CD4-positive, alpha-beta T cell treated with Interleukin-21 for 1 hour (primary cell): ENCODE data around the gene ADAM17.
"Not testable (repeated sequence)": the region's sequence is repeated elsewhere in the genome, so short reads cannot be mapped to it uniquely, and the experiment has no call there.

Experiments
- DNase-seq: peaks from one replicate; pipeline ENCODE4 v3.0.0-alpha.2; 2020

The ADAM17 gene

DNA sequence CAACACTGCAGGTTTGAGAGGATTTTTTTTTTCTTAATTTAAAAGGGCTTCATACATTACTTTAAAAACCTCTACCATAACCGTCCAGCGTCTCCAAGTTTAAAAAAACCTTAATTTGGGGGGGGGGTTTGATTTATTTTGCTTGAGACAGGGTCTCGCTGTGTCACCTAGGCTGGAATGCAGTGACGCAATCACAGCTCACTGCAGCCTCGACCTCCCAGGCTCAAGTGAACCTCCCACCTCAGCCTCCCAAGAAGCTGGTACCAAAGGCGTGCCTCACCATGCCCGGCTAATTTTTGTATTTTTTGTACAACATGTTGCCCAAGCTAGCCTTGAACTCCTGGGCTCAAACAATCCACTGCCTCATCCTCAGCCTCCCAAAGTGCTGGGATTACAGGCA is 36.9 kb downstream of the ADAM17 start:
- no peak for DNase-seq

DNA sequence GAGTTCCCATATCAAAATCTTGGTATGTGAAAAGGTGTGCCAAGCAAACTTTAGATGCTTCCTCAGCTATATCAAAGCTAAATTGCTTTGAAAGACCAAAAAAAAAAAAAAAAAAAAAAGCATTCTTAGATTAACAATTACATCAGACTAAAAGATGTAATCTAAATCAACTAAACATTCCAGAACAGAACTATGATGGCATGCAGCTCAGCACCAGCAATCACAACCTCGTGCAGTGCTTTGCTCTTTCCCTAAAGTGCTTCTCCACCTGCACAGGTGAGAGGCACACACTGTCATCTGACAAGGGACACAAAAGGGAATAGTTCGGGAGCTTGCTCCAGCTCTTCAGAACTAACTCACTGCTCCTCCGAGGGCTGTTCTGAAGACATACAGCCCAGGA is 37.5 kb downstream of the ADAM17 start:
- no peak for DNase-seq

DNA sequence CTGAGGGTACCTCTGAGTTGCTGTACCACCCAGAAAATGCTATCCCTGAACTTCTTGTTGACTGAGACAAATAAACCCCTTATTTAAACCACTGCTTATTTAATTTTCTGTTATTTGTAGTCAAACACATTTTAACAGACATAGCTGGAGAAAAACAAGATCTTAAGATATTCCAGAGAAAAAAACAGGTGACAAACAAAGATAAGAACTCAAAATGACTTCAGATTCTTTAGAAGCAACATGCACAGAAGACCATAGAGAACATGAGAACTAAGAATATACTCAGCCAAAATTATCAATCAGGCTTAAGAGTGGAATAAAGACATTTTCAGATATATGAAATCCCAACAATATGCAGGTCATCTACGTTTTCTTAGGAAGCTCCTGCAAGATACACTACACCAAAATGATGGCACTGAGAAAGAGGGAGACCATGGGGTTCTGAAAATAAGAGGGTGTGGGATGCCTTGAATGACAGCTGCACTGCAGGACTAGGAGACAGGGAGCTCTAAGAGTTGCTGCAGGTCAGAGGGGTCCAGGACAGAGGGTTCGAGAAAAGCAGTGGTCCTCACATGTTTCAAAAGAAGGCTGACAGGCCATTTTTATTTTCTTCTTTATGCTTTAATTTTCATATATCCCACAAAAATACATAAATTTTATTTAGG is 38.4 kb downstream of the ADAM17 start:
- DNase-seq: no peak

DNA sequence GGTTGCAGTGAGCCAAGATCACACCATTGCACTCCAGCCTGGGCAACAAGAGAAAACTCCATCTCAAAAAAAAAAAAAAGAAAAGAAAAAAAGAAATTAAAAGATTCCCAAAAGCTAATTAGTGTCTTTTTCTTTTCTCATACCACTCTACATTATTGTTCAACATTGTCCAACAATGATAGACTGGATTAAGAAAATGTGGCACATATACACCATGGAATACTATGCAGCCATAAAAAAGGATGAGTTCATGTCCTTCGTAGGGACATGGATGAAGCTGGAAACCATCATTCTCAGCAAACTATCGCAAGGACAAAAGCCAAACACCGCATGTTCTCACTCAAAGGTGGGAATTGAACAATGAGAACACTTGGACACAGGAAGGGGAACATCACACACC is 41.7 kb downstream of the ADAM17 start:
- not testable (repeated sequence) for DNase-seq

DNA sequence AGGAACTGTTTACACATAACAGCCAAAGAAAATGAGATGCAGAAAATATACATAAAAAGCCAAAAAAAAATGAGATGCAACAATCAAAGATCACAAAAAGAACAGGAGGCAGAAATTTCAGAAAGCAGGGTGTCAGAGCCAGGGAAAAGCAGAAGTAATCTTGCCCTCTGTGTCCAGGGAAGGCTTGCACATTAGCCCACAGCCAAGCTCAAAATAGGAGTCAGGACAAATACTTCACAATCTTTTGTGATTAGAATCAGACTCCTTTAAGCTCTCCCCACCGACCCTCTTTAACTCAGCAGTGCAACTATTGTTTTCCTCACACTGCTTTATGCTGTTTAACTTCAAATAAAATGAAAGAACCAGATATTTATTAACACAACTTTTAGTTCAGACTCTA is 46.7 kb downstream of the ADAM17 start:
- DNase-seq: no peak

DNA sequence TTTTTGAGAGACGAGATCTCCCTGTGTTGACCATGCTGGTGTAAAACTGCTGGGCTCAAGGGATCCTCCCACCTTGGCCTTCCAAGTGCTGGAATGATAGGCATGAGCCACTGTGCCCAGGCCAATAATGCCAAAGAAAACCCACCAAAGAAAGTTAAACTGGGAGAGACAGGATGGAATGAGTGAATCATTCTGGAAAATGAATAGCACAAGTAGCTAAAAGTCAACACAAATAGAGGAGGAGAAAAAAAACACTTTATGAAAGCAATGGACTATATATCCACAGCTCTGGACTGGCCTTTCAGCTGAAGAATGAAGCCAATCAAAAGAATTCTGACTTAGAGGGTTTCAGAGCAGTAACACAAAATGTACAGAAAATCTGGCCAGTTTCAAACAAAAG is 57.4 kb downstream of the ADAM17 start:
- no peak for DNase-seq

DNA sequence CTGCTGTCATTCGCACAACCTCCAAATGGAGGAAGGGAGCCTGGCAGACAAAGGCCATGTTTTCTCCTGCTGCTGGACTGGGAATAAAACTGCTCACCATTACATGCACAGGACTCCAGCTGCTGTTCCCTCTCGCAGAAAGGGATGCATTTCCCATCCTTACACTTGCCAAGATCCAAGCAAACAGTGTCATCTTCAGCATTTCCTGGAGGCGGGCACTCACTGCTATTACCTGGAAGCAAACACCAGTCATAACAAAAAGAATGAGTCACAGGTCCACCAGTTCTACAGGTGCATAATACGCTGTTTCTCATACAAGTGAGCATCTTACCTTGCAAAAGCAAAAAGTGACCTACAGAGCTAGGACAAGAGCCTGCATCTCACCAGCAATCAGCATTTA is 58.6 kb downstream of the ADAM17 start:
- DNase-seq: no peak

DNA sequence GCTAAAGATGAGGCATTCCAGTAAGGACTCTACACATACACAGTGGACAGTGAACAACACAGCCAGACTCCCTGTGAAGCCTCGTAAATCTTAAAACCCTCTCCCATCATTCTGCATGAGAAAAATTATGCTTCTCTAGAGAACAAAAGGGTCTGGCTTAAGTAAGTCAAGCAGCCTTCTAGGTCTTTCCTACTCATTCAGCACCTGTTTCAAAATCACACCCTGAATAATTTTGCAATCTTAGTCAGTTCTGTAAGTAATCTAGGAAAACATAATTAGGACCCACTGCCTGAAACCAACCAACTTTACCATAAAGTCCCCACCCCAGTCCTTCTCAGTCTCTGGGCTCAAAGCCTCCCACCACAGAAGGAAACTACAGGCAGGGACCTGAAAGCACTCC is 61.5 kb downstream of the ADAM17 start:
- DNase-seq: no peak

DNA sequence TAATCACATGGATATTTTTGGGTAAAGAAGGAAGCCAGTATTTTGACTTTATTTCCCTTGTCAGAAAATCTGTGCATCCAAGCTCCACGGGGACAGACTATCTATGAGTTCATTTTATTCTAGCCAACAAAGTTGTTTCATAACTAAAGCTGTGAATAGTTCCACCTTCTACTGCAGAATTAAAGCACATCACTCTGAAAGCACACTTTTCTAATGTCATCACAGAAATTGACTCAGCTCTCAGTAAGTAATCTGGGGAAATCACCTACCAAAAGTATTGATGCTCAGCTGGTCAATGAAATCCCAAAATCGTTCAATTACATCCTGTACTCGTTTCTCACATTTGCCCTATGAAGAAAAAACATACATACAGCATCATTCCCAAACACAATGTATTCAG is 62.2 kb downstream of the ADAM17 start:
- DNase-seq: no peak

DNA sequence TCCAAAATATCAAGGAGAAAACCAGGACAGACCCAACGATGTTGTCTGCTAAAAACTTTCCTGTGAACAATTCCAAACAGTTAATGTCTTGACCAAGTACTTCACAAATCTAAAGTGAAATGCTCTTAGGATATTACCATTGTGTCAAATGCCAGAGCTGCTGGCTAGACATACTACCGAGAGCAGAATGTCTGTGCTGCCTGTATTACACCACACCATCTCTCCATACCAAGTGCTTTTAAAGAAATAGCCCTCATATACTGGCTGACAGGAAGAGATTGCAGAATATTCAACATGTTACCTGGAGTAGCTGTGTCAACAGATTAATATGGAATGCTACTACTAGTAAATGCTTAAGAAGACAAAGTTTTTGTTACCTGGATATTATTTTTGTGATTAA is 62.7 kb downstream of the ADAM17 start:
- DNase-seq: no peak

DNA sequence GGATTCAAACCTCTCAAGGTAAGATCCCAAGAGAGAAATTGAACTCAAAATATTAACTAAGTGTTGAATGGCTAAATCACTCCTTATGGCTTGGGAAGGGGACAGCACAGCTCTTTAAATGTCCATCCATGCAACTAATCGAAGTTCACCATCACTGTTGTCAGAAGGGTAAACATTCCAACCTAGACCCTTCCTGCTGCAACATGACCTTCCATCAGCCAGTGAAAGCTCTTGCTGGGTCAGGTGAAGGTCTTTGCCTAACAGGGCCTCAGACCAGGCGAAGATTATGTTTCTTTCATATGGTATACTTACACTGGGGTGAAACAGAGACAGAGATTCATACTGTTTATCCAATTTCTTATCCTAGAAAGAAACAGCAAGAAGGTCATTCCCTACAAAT is 64.8 kb downstream of the ADAM17 start:
- no peak for DNase-seq

DNA sequence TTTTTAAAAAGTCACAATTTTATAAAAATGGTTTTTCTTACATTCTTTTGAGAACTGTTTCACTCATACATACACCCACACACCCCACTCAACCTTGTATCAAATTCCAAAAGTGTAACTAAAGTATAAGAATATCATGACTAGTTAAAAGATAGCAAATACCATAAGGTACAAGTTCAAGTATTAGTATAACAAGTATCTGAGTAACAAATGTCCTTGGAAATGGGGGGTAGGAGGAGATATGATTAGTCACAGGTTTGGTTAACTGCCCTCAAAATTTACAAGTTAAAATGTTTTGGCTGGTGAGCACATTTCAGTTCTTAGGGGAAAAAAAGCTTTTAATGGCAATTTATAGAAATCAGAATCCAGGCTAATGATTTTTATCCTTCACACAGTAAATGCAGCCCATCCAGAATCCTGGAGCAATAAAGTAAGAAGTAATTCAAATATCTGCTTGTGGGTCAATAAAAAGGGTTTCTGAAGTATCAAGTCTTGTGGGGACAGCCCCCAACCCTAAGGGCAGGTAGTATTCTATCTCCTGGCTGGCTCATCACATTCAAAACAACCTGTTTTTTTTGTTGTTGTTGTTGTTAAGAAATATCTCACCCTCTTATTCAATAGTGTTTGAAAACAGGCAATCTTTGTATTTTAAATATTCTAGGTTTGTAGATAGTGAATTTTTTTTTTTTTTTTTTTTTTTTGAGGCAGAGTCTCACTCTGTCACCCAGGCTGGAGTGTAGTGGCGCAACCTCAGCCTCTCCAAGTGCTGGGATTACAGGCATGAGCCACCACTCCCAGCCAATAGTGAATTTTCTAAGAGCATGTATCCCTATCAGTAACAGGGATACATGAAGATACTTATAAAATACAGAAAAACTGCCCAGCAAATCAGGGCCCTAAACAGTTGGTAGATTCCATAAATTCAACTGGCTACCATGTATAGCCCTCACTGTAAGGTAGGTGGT is 66.8 kb downstream of the ADAM17 start:
- no peak for DNase-seq

DNA sequence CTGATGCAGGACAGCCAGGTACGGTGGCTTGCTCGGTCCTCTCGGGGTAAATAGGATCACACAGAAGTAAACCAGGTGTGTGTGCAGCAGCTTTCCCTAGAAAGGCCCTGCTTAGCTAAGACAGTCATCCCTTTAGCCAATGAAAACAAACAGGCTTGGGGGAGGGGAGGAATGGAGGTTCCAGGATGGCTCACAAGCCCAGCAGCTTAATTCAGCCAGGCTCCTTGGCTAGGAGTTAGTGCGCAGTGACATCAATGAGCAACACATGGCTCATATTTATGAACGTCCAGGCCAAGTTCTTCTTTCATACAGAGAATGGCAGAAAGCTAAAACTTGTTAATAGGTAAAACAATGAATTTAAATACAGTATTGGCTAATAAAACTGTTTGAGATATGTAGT is 71.1 kb downstream of the ADAM17 start:
- DNase-seq: no peak

DNA sequence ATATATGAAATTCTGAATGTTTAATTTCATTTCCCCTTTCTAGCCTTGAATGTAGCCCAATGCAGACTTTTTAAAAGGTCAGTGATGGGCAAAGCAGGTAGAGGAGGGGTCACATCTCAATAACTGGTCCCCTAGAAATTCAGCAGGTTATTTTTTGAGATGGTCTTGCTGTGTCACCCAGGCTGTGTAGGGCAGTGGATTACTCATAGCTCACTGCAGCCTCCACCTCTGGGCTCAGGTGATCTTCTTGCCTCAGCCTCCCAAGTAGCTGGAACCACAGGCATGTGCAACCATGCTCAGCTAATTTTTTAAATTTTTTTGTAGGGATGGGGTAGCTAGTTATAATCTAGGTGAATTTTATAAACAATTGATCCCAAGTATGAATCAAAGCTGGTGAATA is 72.5 kb downstream of the ADAM17 start:
- DNase-seq: no peak

DNA sequence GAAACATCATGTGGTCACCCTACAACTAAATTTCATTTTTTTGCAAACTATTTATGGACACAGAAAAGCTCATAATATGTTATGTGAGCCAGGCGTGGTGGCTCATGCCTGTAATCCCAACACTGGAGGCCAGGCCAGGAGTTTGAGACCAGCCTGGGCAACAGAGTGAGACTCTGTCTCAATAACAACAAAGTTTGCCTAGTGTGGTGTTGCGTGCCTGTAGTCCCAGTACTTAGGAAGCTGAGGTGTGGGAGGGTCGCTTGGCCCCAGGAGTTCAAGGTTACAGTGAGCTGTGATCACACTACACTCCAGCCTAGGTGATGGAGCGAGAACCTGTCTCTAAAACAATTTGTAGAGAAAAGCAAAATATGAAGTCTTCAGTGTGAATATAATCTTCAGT is 75.5 kb downstream of the ADAM17 start:
- DNase-seq: no peak

DNA sequence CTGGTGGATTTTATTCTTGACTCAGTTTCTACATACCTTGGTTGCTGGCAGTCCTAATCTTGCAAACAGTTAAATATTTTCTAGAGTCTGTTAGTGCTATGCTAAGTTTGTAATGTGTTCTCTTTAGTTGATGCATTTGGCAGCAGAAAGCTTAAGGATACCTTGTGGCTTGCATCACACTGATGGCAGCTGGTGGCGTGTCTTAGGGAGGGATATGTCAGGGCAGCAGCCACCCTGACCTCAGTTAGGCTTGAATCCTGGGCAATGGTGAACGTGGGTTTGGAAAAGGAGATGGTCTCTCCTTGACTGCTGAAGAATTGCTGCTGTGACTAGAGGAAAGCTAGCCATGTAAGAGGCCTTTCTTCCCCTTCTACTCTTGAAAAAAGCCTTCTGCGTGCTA is 77.1 kb downstream of the ADAM17 start:
- DNase-seq: no peak

DNA sequence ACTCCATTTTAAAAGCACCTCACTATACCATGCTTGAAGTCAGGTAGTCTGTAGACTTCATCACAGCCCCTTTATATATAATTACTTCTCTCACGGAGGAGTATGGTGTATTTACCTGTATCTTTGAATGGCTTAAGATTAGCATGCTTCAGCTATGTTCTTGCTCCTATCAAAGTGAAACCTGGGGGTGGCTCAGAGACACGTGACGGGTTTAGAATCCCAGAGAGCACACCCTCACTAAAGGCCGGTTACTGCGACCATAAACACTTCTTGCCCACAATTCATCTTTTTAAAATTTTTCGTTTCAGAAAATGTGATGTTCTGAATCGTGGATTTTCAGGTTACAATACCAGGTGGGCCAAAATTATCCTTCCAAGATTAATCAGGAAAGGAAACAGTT is 77.7 kb downstream of the ADAM17 start:
- DNase-seq: no peak

DNA sequence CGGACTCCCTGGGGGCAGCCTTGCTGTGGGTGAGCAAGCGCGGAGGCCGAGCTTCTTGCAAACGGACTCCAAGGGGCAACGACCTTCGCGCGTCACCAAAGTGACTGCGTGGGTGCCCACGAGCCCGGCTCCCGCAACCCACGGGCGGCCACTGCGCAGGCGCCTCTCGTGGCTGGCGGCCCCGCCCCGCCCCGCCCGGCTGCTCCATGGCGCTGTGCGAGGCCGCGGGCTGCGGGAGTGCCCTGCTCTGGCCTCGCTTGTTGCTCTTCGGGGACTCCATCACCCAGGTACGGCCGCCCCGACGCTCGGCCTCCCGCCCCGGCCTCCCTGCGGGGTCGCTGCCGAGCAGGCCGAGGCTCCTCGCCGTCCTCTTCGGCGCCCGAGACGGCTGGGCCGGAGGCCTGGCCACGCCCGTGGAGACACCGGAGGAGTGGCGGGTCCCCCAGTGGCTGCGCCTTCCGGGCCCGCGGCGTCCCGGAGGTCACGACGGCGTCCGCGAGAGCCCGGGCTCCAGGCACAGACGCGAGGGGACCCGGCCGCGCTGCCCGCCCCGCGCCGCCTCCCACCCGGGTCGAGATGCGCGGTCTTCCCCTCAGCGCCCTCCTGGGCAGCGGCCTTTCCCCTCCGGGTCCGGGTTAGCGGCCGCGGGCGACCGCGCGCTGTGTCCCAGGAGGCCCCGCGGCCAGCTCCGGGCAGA is 81.1 kb downstream of the ADAM17 start, which contains the start of gene IAH1:
Gene IAH1 (plus strand): TSS at position 191 of the 697 bp plus-strand sequence. CDS start 16 bp downstream, at position 207.
- peak; percentile 81 for DNase-seq

DNA sequence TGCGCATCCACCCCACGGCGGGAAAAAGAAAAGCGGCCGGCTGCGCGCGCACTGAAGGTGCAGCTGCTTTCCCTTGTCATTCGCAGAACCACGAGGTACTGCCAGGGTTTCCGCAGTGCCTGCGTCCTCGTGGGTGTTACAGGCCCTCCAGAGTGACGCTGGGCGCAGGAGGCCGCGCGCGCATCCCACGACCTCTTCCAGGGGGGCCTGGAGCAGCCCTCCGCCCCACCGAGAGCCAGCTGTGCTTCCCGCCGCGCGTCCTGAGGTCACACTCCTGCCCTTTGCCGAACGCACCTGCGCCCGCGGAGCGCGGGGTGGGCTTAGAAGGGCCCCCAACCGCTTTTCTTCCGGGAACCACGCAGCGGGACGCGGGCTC is 81.7 kb downstream of the ADAM17 start:
- DNase-seq: peak; percentile 79

DNA sequence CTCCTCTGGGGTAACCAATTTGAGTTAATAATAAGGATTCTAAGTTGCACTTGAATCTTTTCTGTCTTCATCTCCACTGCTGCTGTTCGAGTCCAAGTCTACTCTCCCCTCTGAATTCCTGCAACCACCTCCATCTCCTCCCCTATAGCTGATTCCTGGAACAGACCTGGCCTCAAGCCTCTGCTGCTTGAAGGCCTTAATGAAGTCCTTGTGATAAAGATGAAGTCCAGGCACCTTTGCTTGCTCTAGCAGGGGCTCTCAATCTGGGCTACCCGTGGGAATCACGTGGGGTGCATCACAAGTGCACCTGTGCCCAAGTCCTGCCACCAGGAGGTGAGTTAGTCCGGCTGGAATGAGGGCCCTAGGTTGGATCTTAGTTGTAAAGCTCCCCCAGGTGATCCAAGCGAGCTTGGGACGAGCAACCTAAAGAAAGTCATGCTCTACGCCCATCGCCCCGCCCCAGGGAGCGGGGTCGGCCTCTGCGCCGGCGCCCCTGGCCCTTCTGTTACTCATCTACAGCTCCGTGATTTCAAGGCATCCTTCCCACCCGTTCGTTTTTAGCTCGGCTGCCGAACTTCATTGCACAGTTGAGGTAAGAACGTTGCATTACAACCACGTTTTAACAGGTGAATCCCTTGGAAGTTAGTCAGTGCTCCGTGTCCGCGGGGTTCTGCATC is 82.2 kb downstream of the ADAM17 start:
- peak; percentile 24 for DNase-seq

DNA sequence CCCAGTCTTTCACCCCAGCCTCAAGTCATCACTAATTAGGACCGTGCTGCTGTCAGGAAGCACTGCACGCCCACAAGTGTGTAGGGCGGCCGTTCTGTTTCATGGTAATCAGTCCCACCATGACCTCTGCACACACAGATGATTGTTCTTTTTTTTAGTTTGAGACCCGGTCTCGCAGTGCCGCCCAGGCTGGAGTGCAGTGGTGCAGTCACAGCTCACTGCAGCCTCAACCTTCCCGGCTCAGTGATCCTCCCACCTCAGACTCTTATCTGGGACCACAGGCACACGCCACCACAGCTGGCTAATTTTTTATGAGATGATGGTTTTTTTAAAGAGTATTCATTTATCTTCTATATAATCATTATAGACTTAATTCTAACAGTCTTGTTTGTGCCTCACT is 83.1 kb downstream of the ADAM17 start:
- no peak for DNase-seq

DNA sequence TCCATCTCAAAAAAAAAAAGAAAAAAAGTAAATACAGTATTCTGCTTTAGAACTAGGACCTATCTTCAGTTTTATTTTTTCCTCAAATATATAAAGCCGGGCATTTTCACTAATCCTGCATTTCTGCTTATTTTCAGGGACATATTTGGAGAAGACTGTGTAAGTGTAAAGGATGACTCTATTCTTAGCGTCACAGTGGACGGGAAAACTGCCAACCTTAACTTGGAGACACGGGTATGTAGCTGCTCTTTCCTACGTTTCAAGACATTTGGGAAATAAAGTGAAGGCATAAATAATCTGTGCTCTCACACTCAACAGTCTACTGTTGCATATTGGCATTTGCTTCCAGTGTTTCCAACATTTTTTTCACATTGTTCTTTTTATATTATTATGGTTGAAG is 84.4 kb downstream of the ADAM17 start:
- no peak for DNase-seq

DNA sequence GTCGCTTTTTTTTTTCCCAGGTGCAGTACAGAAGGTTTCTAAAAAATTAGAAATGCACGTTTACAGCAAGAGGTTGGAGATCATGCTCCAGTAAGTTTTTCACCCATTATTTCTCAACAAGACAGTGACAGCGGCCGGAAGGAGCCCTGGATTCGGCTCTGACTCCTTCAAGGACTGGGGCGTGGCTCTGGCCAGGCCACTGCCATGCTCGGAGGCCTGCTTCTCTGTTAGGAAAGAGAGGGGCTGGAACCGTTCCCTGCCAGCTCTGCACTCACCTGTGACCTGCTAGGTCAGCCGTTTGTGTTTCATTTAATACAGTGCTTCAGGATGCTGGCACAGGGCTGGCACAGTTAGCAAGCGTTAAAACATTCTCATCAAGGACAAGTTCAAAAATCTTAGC is 87.9 kb downstream of the ADAM17 start:
- no peak for DNase-seq
